ENCODE results near the gene HBEGF. TPM values are rescaled to one million over a fixed set of nuclear protein-coding genes. Genes with fewer than 3 reads are reported as not detected.

The HBEGF gene
- total and polyA plus RNA-seq, 10 of the 15 experiments (the other 5 are each of a cell fraction or from before 2014, with no cell fraction given): 0.87 to 3.1 (median 2.1) TPM

DNA sequence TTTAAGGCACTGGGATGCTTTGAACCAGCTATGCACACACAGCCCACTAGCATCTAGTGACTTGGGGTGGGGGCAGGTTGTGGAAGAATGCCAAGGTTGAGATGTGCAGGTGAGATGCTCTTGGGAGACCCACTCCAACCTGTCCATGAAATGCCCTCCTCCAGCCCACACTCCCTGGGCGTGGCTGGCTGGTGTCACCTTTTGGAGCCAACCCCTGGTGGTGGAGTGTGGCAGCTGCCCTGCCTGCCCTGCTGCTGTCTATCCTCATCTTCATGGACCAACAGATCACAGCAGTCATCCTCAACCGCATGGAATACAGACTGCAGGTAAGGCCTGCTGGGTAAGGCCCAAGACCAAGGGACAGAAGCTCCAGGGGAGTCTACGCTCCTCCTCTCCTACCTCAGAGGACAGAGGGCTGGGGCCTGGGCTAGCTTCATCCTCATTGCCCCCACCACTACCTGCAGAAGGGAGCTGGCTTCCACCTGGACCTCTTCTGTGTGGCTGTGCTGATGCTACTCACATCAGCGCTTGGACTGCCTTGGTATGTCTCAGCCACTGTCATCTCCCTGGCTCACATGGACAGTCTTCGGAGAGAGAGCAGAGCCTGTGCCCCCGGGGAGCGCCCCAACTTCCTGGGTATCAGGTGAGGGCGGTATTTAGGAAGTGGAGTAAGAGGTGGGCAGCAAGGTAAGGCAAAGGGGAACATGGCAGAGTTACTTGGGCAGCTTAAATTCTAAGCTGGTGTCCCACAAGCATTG lies 21.0 kb upstream of the HBEGF start:
- CTCF ChIA-PET: interaction anchor here (0.6 to 2.4 kb wide), 9 partner anchors 9 to 353 kb away, joined by 3 to 10 read pairs (median 3); no protein-coding TSS in a partner anchor
- in situ Hi-C loops (cut with MboI): no loop called here
- Histone ChIP-seq H3K9ac (ENCODE audit: control insufficient read depth, insufficient read depth, low read length) (no peak overlapping the region), H4K20me1 (ENCODE audit: control insufficient read depth, insufficient read depth) (no peaks in the 10 kb centered on the region), H3K4me2 (ENCODE audit: control insufficient read depth, insufficient read depth) (no peak overlapping the region), H3K27ac (ENCODE audit: control insufficient read depth, insufficient read depth) (no peak overlapping the region), H3K27me3 (replicated peaks in 1 of 2; ENCODE audit: control insufficient read depth in 2 of 2, insufficient read depth in 2 of 2, low read length in 1 of 2) (no peaks in the 10 kb centered on the region), H3K79me2 (ENCODE audit: control insufficient read depth, insufficient read depth, low read length) (no peaks in the 10 kb centered on the region), H3K36me3 (ENCODE audit: control insufficient read depth in 2 of 2, insufficient read depth in 2 of 2, low read length in 1 of 2) (no peaks in the 10 kb centered on the region), H3K4me3 (no peak overlapping the region), H2AFZ (ENCODE audit: control insufficient read depth, low read depth, low read length) (no peak overlapping the region), H3K4me1 (ENCODE audit: control insufficient read depth, insufficient read depth, low read length) (no peaks in the 10 kb centered on the region; the same call in 1 of the 2 replicates), H3K9me3 (replicated peaks; ENCODE audit: control insufficient read depth, insufficient read depth, low read length) (no peaks in the 10 kb centered on the region)
- FAIRE-seq: no peak
- 52% methylated on average over 8 of the region's 8 CpGs for WGBS (ENCODE audit: insufficient coverage, insufficient replicate concordance, low lambda C conversion rate, missing lambda C conversion rate)
- peak; percentile 23; the same call in 1 of the 3 replicates for ATAC-seq
- no TSS peak for BruUV-seq (replicated peaks)
- DNase-seq (ENCODE audit: low read depth, low spot score): no peak
- POLR2A ChIA-PET: no interaction called here
- TF ChIP-seq HDAC6 (IDR thresholded peaks at IDR 0.05; ENCODE audit: unreplicated experiment): no peak
- no peak for TF ChIP-seq IKZF1 (conservative IDR thresholded peaks at IDR 0.05)
- no peak for TF ChIP-seq TCF7 (IDR thresholded peaks at IDR 0.05; ENCODE audit: borderline replicate concordance)
- TF ChIP-seq BACH1 (IDR thresholded peaks at IDR 0.05; ENCODE audit: borderline replicate concordance): no peak
- TF ChIP-seq RAD51 (IDR thresholded peaks at IDR 0.05): no peak
- TF ChIP-seq NFYB (IDR thresholded peaks at IDR 0.05; ENCODE audit: insufficient read depth, low read depth, low read length): no peak
- TF ChIP-seq, protein P1, sequence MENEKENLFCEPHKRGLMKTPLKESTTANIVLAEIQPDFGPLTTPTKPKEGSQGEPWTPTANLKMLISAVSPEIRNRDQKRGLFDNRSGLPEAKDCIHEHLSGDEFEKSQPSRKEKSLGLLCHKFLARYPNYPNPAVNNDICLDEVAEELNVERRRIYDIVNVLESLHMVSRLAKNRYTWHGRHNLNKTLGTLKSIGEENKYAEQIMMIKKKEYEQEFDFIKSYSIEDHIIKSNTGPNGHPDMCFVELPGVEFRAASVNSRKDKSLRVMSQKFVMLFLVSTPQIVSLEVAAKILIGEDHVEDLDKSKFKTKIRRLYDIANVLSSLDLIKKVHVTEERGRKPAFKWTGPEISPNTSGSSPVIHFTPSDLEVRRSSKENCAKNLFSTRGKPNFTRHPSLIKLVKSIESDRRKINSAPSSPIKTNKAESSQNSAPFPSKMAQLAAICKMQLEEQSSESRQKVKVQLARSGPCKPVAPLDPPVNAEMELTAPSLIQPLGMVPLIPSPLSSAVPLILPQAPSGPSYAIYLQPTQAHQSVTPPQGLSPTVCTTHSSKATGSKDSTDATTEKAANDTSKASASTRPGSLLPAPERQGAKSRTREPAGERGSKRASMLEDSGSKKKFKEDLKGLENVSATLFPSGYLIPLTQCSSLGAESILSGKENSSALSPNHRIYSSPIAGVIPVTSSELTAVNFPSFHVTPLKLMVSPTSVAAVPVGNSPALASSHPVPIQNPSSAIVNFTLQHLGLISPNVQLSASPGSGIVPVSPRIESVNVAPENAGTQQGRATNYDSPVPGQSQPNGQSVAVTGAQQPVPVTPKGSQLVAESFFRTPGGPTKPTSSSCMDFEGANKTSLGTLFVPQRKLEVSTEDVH (IDR thresholded peaks at IDR 0.05; ENCODE audit: low read depth, partially characterized antibody): no peak
- SMC1A ChIA-PET (ENCODE audit: uncharacterized antibody, unreplicated experiment): no interaction called here
- intact Hi-C loops (cut with micrococcal nuclease; ENCODE audit: unreplicated experiment): no loop called here
- RAD21 ChIA-PET (ENCODE audit: unreplicated experiment): no interaction called here

Data from GM12878 (cell line).